Spleen (tissue), 11 donors: Measurements from ENCODE around the gene SCN2A. TPM values are rescaled to one million over a fixed set of nuclear protein-coding genes. Genes with fewer than 3 reads are reported as not detected.

Experiments used
- DNase-seq: peaks from one replicate; pipeline ENCODE4 v3.0.0-alpha.2; 2020
- H3K27ac ChIP-seq, 8 donors: fragments of 200-600 bp; sonication (generic) in 7 of 8; 1 replicate in 4 of 8; 2 replicates in 4 of 8; pipeline versions ENCODE4 v1.5.0 to v1.8.0; 2016 to 2021; ENCODE audit warnings: inconsistent platforms in 4 of 8, mild to moderate bottlenecking in 4 of 8, moderate library complexity in 1 of 8
- H3K27me3 ChIP-seq, 7 donors: fragments of 200-600 bp; sonication (generic) in 6 of 7; replicated peaks in 1 of 7; 1 replicate in 4 of 7; 2 replicates in 3 of 7; pipeline versions ENCODE4 v1.5.0 to v1.8.0; 2016 to 2021; ENCODE audit warnings: inconsistent platforms in 3 of 7, mild to moderate bottlenecking in 1 of 7
- H3K36me3 ChIP-seq, 6 donors: fragments of 200-600 bp; sonication (generic) in 5 of 6; 1 replicate in 4 of 6; 2 replicates in 2 of 6; pipeline versions ENCODE4 v1.5.0 to v1.8.0; 2016 to 2021; ENCODE audit warnings: inconsistent platforms in 2 of 6
- H3K4me1 ChIP-seq, 6 donors: fragments of 200-600 bp; sonication (generic) in 5 of 6; 1 replicate in 3 of 6; 2 replicates in 3 of 6; pipeline versions ENCODE4 v1.5.0 to v1.8.0; 2016 to 2021; ENCODE audit warnings: inconsistent platforms in 3 of 6
- H3K4me3 ChIP-seq, 8 donors: fragments of 200-600 bp; sonication (generic) in 7 of 8; 1 replicate in 4 of 8; 2 replicates in 4 of 8; pipeline versions ENCODE4 v1.5.0 to v1.8.0; 2016 to 2021; ENCODE audit warnings: inconsistent platforms in 4 of 8, mild to moderate bottlenecking in 4 of 8, moderate library complexity in 2 of 8
- H3K9me3 ChIP-seq, 8 donors: fragments of 200-600 bp; sonication (generic) in 7 of 8; 1 replicate in 4 of 8; 2 replicates in 4 of 8; pipeline versions ENCODE4 v1.5.0 to v1.8.0; 2016 to 2021; ENCODE audit warnings: inconsistent platforms in 4 of 8
- CTCF ChIP-seq, 11 experiments: fragments of 200-600 bp in 7 of 11; fragments of 450-650 bp in 4 of 11; sonication (generic) in 4 of 11; IDR thresholded peaks in 8 of 11; conservative IDR thresholded peaks in 3 of 11; 1 replicate in 7 of 11; 2 replicates in 4 of 11; pipeline versions ENCODE4 v1.4.0 to v1.8.0; 2016 to 2021; ENCODE audit warnings: antibody characterized with exemption in 11 of 11, inconsistent platforms in 4 of 11, mild to moderate bottlenecking in 1 of 11
- POLR2A ChIP-seq, 3 donors: fragments of 450-650 bp; IDR thresholded peaks; one replicate each; pipeline ENCODE4 v1.5.1; 2017; ENCODE audit warnings: antibody characterized with exemption in 3 of 3, mild to moderate bottlenecking in 1 of 3
- POLR2AphosphoS5 ChIP-seq, 3 donors: sonication (generic); formaldehyde crosslinking; IDR thresholded peaks; one replicate each; pipeline ENCODE4 v1.5.1; 2017; ENCODE audit warnings: antibody characterized with exemption in 3 of 3
- WGBS, 5 donors: extraction: QIAGEN DNeasy Blood & Tissue Kit in 3 of 5; methylation state at CpG; one replicate each; pipeline versions ENCODE4 v1.1.5 to v1.1.7; 2013 to 2018; 5-methylcytosine and 5-hydroxymethylcytosine counted together
- intact Hi-C: fragments of 100-400 bp; cut with DNase I; formaldehyde crosslinking; loops from one replicate; pipeline ENCODE4 v1.15.0; 2023; ENCODE audit warnings: low total_unique reads
- polyA plus RNA-seq, 3 donors: library from polyadenylated mRNA; stranded (reverse); fragments of 200-250 nt; gene quantifications; one replicate each; pipeline ENCODE4 v1.2.1, GENCODE V29; 2013
- total RNA-seq, 7 donors: library from RNA; depleted of rRNA in 3 of 7; stranded (reverse); fragments of >200 nt in 3 of 7; fragmentation: NEBNext Ultra II Directional in 4 of 7; extraction: Animal tissue kit (Norgen Biotek cat#: 25700) in 4 of 7; gene quantifications; one replicate each; pipeline versions ENCODE4 v1.1.0 to v1.2.1, GENCODE V29; 2016 to 2021
- donor health status: healthy with polysubstance abuse.
- donor health status: DM: no; HTN: no; CAD: no; lungs with moderate emphysema.
- donor health status: DM: no; HTN: no; CAD: no.
- donor health status: Bipolar disorder and iron deficiency.
- donor health status: healthy.
- donor health status: DM: no; HTN: no; CAD: no.
- donor health status: DM: yes; HTN: yes; CAD: no.

Gene SCN2A
- total and polyA plus RNA-seq, 10 donors = 0.14 to 1.2 (median 0.28) TPM

GRCh38 chr2:165410276-165410675 is 171.1 kb downstream of the SCN2A start:
- no peaks in the 10 kb centered on the region for H3K36me3 ChIP-seq
- H3K4me3 ChIP-seq = no peak overlapping the region
- no peaks in the 10 kb centered on the region for H3K9me3 ChIP-seq
- H3K27me3 ChIP-seq = no peaks in the 10 kb centered on the region
- intact Hi-C loops = no loop called here
- no peaks in the 10 kb centered on the region for H3K4me1 ChIP-seq
- DNase-seq = no peak
- TF ChIP-seq POLR2AphosphoS5 (IDR thresholded peaks at IDR 0.05) (no peak), POLR2A (IDR thresholded peaks at IDR 0.05) (no peak), CTCF (IDR thresholded peaks at IDR 0.05 in 8 of 11, conservative IDR thresholded peaks at IDR 0.05 in 3 of 11) (no peak)
- H3K27ac ChIP-seq = no peak overlapping the region

- intact Hi-C loops = no loop called here
- Histone ChIP-seq H3K4me3 (no peak overlapping the region), H3K27me3 (no peaks in the 10 kb centered on the region), H3K27ac (no peak overlapping the region), H3K9me3 (peaks cover 0 to 19% (median 14%) of the 10 kb centered on the region in 8 donors), H3K4me1 (no peaks in the 10 kb centered on the region), H3K36me3 (no peaks in the 10 kb centered on the region)
- DNase-seq = no peak
- TF ChIP-seq POLR2A (IDR thresholded peaks at IDR 0.05) (no peak), CTCF (IDR thresholded peaks at IDR 0.05 in 8 of 11, conservative IDR thresholded peaks at IDR 0.05 in 3 of 11) (no peak), POLR2AphosphoS5 (IDR thresholded peaks at IDR 0.05) (no peak)
Observed at GRCh38 chr2:165414187-165414586, 175.0 kb downstream of the SCN2A start.

- peaks cover 0 to 20% (median 14%) of the 10 kb centered on the region in 8 donors for H3K9me3 ChIP-seq
Observed at GRCh38 chr2:165417009-165417408, 177.8 kb downstream of the SCN2A start.

GRCh38 chr2:165420231-165420630 is 181.0 kb downstream of the SCN2A start:
- no peak overlapping the region for H3K27ac ChIP-seq
- no peak overlapping the region for H3K4me3 ChIP-seq
- no peaks in the 10 kb centered on the region for H3K36me3 ChIP-seq
- peaks cover 0 to 39% (median 25%) of the 10 kb centered on the region in 8 donors for H3K9me3 ChIP-seq
- intact Hi-C loops = no loop called here
- DNase-seq = no peak
- TF ChIP-seq CTCF (IDR thresholded peaks at IDR 0.05 in 8 of 11, conservative IDR thresholded peaks at IDR 0.05 in 3 of 11) (no peak), POLR2A (IDR thresholded peaks at IDR 0.05) (no peak), POLR2AphosphoS5 (IDR thresholded peaks at IDR 0.05) (no peak)
- H3K27me3 ChIP-seq = no peaks in the 10 kb centered on the region
- H3K4me1 ChIP-seq = no peaks in the 10 kb centered on the region

More at GRCh38 chr2:165417009-165417408, 177.8 kb downstream of the SCN2A start:
- Histone ChIP-seq H3K4me3 (no peak overlapping the region), H3K36me3 (no peaks in the 10 kb centered on the region), H3K27me3 (no peaks in the 10 kb centered on the region), H3K27ac (no peak overlapping the region), H3K4me1 (no peaks in the 10 kb centered on the region)
- TF ChIP-seq POLR2A (IDR thresholded peaks at IDR 0.05) = no peak
- TF ChIP-seq POLR2AphosphoS5 (IDR thresholded peaks at IDR 0.05) = no peak
- no peak for TF ChIP-seq CTCF (IDR thresholded peaks at IDR 0.05 in 8 of 11, conservative IDR thresholded peaks at IDR 0.05 in 3 of 11)
- WGBS, 5 donors = 94 to 100% (median 95%) methylated on average over 1 of the region's 1 CpG
- no peak for DNase-seq
- intact Hi-C loops = no loop called here
